NB4 (cell line): ENCODE data around the gene MAP4K2.

Experiments
- DNase-seq: peaks from one replicate; pipeline ENCODE4 v3.0.0; 2010; ENCODE audit warnings: low read depth
- H3K4me3 ChIP-seq: one replicate; pipeline ENCODE4 v1.5.1; 2011; ENCODE audit warnings: mild to moderate bottlenecking, low read depth, low read length, moderate library complexity
- CTCF ChIP-seq: IDR thresholded peaks from one replicate; pipeline ENCODE4 v1.5.1; 2012; ENCODE audit warnings: low read depth, low read length
- MAX ChIP-seq: IDR thresholded peaks from 2 replicates; pipeline ENCODE4 v1.6.1; 2011; ENCODE audit warnings: low read depth, low read length
- MYC ChIP-seq: IDR thresholded peaks from 2 replicates; pipeline ENCODE4 v1.6.1; 2011; ENCODE audit warnings: low read depth, low read length
- POLR2A ChIP-seq: IDR thresholded peaks from 2 replicates; pipeline ENCODE4 v1.6.1; 2011; ENCODE audit warnings: mild to moderate bottlenecking; ENCODE audit not compliant: insufficient read length; ENCODE audit errors: extremely low read depth

MAP4K2 gene

GRCh38 chr11:64796047-64796756, 6.8 kb downstream of the MAP4K2 start:
- no peak overlapping the region for H3K4me3 ChIP-seq
- TF ChIP-seq MYC (no peak), CTCF (no peak), POLR2A (no peak), MAX (no peak)
- no peak for DNase-seq

- TF ChIP-seq CTCF = no peak
- no peak for TF ChIP-seq MAX
- TF ChIP-seq MYC = no peak
- no peak for TF ChIP-seq POLR2A
- H3K4me3 ChIP-seq = no peak overlapping the region
- no peak for DNase-seq
Observed at GRCh38 chr11:64794526-64794925, 8.5 kb downstream of the MAP4K2 start.

GRCh38 chr11:64793271-64794160, 9.5 kb downstream of the MAP4K2 start:
- TF ChIP-seq MYC (no peak), CTCF (no peak), MAX (no peak), POLR2A (no peak)
- no peak overlapping the region for H3K4me3 ChIP-seq

GRCh38 chr11:64792482-64792881, 10.5 kb downstream of the MAP4K2 start:
- H3K4me3 ChIP-seq = no peak overlapping the region
- no peak for DNase-seq
- TF ChIP-seq CTCF (no peak), POLR2A (no peak), MYC (no peak), MAX (no peak)

More at GRCh38 chr11:64793271-64794160, 9.5 kb downstream of the MAP4K2 start:
- DNase-seq = no peak

- no peak overlapping the region for H3K4me3 ChIP-seq
- TF ChIP-seq POLR2A = no peak
- no peak for TF ChIP-seq MAX
- no peak for TF ChIP-seq CTCF
- TF ChIP-seq MYC = no peak
- no peak for DNase-seq
Observed at GRCh38 chr11:64791781-64792291, 11.2 kb downstream of the MAP4K2 start.
